Testis (tissue), 3 donors: ENCODE results near the gene WDR6. TPM values are rescaled to one million over a fixed set of nuclear protein-coding genes. Genes with fewer than 3 reads are reported as not detected.

ENCODE experiments used
- DNase-seq: peaks from one replicate; pipeline ENCODE4 v3.0.0-alpha.2; 2019
- H3K27ac ChIP-seq, 2 donors: fragments of 200-600 bp; sonication (generic); one replicate each; pipeline ENCODE4 v1.5.1; 2019
- H3K27me3 ChIP-seq: fragments of 200-600 bp; sonication (generic); one replicate; pipeline ENCODE4 v1.5.1; 2019
- H3K36me3 ChIP-seq: fragments of 200-600 bp; sonication (generic); one replicate; pipeline ENCODE4 v1.5.1; 2017; ENCODE audit warnings: low read depth; ENCODE audit errors: missing control alignments
- H3K4me1 ChIP-seq: fragments of 200-600 bp; sonication (generic); one replicate; pipeline ENCODE4 v1.5.1; 2019
- H3K4me3 ChIP-seq, 2 donors: fragments of 200-600 bp; sonication (generic); one replicate each; pipeline ENCODE4 v1.5.1; 2017 to 2019
- H3K9me3 ChIP-seq: fragments of 200-600 bp; sonication (generic); one replicate; pipeline ENCODE4 v1.5.1; 2017
- POLR2A ChIP-seq: fragments of 450-650 bp; IDR thresholded peaks from one replicate; pipeline ENCODE4 v1.6.1; 2017; ENCODE audit warnings: antibody characterized with exemption, mild to moderate bottlenecking, moderate library complexity
- WGBS, 2 donors: methylation state at CpG; one replicate each; pipeline ENCODE4 v1.1.5; 2018; 5-methylcytosine and 5-hydroxymethylcytosine counted together
- intact Hi-C: fragments of 100-400 bp; cut with DNase I; formaldehyde crosslinking; loops from one replicate; pipeline ENCODE4 v1.15.1; 2023; ENCODE audit warnings: low total_unique reads
- polyA plus RNA-seq: library from polyadenylated mRNA; stranded (reverse); fragments of 350-450 nt; fragmentation: Illumina TruSeq; extraction: RNeasy Lipid Tissue Mini Kit (QIAGEN cat#74804); gene quantifications from one replicate; pipeline ENCODE4 v1.2.3, GENCODE V29; 2014; ENCODE audit warnings: low read depth, low replicate concordance; ENCODE audit not compliant: insufficient read depth
- total RNA-seq, 2 donors: library from RNA; depleted of rRNA; stranded (reverse); fragments of >200 nt; gene quantifications; one replicate each; pipeline ENCODE4 v1.2.3, GENCODE V29; 2016
- TF ChIP-seq, protein P1 (sequence below), 3 experiments: fragments of 450-650 bp in 2 of 3; fragments of 200-600 bp in 1 of 3; sonication (generic) in 1 of 3; IDR thresholded peaks; one replicate each; pipeline ENCODE4 v1.5.1; 2016 to 2019; ENCODE audit warnings: antibody characterized with exemption in 3 of 3, mild to moderate bottlenecking in 2 of 3, moderate library complexity in 1 of 3

The WDR6 gene
- total and polyA plus RNA-seq, 3 donors from 2014 or later = 92.0 to 172 (median 171) TPM

DNA sequence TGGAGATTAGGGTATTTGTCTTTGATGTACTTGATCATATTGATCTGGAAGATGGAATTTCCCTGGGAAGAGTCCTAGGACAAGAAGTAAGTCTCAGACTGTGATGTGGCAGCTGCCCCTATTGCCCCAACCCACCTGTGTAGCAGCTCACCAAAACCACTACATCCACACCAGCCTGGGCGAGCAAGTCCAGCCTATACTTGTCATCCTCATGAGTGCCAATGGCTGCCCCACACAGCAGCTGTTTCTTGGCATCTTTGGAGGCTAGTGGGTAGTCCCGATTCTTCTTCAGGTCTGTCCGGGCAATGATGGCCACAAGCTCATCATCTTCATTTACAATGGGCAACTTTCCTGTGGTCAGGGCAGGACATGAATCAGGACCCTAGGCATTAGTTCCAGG is 19.3 kb downstream of the WDR6 start:
- H3K36me3 ChIP-seq = no peaks in the 10 kb centered on the region
- H3K4me1 ChIP-seq = peaks cover 21% of the 10 kb centered on the region
- no peaks in the 10 kb centered on the region for H3K27me3 ChIP-seq
- no peak overlapping the region for H3K4me3 ChIP-seq
- DNase-seq = no peak
- H3K9me3 ChIP-seq = no peaks in the 10 kb centered on the region
- H3K27ac ChIP-seq = no peak overlapping the region
- 93 to 100% methylated on average over 3 of the region's 3 CpGs for WGBS, 2 donors
- intact Hi-C loops = loop anchor here (10.0 kb wide), 2 partner anchors 68 to 248 kb away; partner anchors contain the start of genes C3orf62 and QRICH1
- no peak for TF ChIP-seq POLR2A
- TF ChIP-seq, protein P1, sequence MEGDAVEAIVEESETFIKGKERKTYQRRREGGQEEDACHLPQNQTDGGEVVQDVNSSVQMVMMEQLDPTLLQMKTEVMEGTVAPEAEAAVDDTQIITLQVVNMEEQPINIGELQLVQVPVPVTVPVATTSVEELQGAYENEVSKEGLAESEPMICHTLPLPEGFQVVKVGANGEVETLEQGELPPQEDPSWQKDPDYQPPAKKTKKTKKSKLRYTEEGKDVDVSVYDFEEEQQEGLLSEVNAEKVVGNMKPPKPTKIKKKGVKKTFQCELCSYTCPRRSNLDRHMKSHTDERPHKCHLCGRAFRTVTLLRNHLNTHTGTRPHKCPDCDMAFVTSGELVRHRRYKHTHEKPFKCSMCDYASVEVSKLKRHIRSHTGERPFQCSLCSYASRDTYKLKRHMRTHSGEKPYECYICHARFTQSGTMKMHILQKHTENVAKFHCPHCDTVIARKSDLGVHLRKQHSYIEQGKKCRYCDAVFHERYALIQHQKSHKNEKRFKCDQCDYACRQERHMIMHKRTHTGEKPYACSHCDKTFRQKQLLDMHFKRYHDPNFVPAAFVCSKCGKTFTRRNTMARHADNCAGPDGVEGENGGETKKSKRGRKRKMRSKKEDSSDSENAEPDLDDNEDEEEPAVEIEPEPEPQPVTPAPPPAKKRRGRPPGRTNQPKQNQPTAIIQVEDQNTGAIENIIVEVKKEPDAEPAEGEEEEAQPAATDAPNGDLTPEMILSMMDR (IDR thresholded peaks at IDR 0.05) = no peak

DNA sequence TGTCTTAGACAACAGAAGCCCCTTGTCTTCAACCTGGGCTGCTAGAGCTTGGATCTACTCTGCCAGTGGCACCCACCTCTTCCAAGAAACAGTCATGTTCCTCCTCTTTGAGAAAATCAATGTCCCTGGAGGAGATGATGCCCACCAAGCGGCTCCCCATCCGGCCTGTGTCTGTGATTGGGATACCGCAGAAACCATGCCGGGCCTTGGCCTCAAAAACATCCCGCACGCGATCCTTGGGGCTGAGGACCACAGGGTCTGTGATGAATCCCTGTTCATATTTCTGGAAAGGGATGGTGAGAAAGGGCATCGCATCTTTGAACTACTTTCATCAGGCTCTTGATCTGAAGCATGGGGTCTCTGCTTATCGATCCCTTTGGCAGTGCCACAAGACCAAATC is 20.4 kb downstream of the WDR6 start:
- H3K27ac ChIP-seq = no peak overlapping the region
- TF ChIP-seq, protein P1 (IDR thresholded peaks at IDR 0.05) = no peak
- no peak for TF ChIP-seq POLR2A
- no peak overlapping the region for H3K4me3 ChIP-seq
- H3K27me3 ChIP-seq = no peaks in the 10 kb centered on the region
- no peaks in the 10 kb centered on the region for H3K36me3 ChIP-seq
- WGBS, 2 donors = 91 to 95% methylated on average over 9 of the region's 9 CpGs
- no peak for DNase-seq
- H3K9me3 ChIP-seq = no peaks in the 10 kb centered on the region
- H3K4me1 ChIP-seq = peaks cover 20% of the 10 kb centered on the region
- intact Hi-C loops = loop anchor here (10.0 kb wide), 2 partner anchors 67 to 247 kb away; partner anchors contain the start of genes C3orf62 and QRICH1

DNA sequence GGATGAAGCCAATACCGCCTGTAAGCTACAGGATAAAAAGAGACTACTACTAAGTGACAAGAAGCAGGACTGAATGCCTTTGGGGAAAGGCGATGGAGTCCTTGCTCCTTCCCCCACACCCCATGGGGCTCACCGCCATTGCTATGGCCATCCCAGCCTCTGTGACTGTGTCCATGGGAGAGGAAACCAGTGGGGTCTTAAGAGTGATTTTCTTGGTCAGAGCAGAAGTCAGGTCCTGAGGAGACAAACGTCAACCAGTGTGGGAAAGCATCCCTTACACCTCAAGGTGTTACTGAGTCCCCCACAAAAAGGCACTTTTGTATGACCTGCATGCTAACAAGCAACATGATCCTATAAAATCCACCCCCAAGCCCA is 21.1 kb downstream of the WDR6 start:
- intact Hi-C loops = loop anchor here (10.0 kb wide), 2 partner anchors 67 to 247 kb away; partner anchors contain the start of genes C3orf62 and QRICH1
- no peak for TF ChIP-seq POLR2A
- TF ChIP-seq, protein P1 (IDR thresholded peaks at IDR 0.05) = no peak
- Histone ChIP-seq H3K27ac (peak overlapping the region; percentile 92), H3K9me3 (no peaks in the 10 kb centered on the region), H3K36me3 (no peaks in the 10 kb centered on the region), H3K4me1 (peaks cover 13% of the 10 kb centered on the region), H3K27me3 (no peaks in the 10 kb centered on the region), H3K4me3 (peak overlapping the region; percentile 54 to 75)
- DNase-seq = no peak
- WGBS, 2 donors = 50 to 67% methylated on average over 4 of the region's 4 CpGs

DNA sequence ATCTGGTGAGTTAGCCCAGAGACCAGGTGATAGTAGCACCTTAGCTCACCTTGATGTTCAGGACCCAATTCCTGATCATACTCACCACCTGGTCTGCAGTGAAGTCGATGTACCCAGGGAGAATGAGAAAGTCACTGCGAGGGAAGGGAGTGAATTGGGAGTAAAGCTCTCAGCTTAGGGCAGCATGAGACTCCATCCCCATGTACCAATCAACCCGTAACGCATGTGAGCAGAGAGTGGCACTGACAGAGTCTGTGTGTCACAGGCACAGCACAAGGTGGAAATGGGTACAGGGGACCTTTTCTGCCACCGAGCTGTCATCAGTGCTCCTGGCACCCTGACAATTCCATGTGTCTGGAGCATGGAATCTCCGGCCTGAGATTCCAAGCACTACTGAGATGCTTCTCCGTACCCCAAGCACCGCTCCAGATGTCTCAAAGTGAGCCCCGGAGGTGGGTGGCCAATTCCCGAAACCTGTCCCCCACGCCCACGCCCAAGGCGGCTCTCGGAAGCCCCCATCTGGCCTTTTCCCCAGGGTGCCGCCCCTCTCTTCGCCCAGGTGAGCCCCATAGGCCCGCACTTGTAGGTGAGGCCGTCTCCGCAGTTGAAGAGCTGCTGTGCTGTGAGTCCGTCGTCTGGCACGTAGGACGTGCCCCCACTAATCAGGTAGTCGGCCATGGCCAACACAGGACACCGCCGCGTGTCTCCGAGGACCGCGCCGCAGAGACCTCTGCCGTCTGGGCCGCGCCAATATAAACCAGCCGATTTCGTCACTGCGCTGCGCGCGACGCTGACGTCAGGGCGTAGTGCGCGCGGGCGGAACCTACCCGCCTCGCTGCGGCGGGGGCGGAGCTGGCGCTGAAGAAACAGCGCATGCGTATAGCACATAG is 21.7 kb downstream of the WDR6 start, which contains the start of gene IMPDH2:
Gene IMPDH2, minus strand, starts transcription at position 726 of the 890 bp plus-strand sequence. Its CDS starts 48 bp downstream, at position 678.
- intact Hi-C loops = loop anchor here (10.0 kb wide), 2 partner anchors 66 to 246 kb away; partner anchors contain the start of genes C3orf62 and QRICH1
- peak; percentile 95 for DNase-seq
- peaks cover 12% of the 10 kb centered on the region for H3K4me1 ChIP-seq
- peak within 1 kb of the TSS; percentile 92 for H3K27ac ChIP-seq
- H3K9me3 ChIP-seq = no peaks in the 10 kb centered on the region
- WGBS, 2 donors = 2 to 4% methylated on average over 9 to 55 of the region's 55 CpGs
- H3K4me3 ChIP-seq = peak within 1 kb of the TSS; percentile 54 to 75
- peak; percentile 77 for TF ChIP-seq POLR2A
- TF ChIP-seq, protein P1 (IDR thresholded peaks at IDR 0.05) = peak in 1 of 3 experiments; percentile 29
- no peaks in the 10 kb centered on the region for H3K36me3 ChIP-seq
- no peaks in the 10 kb centered on the region for H3K27me3 ChIP-seq
